Measurements from ENCODE around the gene CSE1L.

GRCh38 chr20:49052334-49052733 lies 6.2 kb downstream of the CSE1L start:
- TF ChIP-seq MXI1 (conservative IDR thresholded peaks at IDR 0.05; ENCODE audit: poor library complexity, severe bottlenecking) = no peak
- no peak for TF ChIP-seq EZH2 (IDR thresholded peaks at IDR 0.05; ENCODE audit: borderline replicate concordance, insufficient read depth, low read length, poor library complexity, severe bottlenecking)
- no peak for TF ChIP-seq CTCF (IDR thresholded peaks at IDR 0.05; ENCODE audit: poor library complexity, severe bottlenecking)
- no peak for TF ChIP-seq SMC3 (conservative IDR thresholded peaks at IDR 0.05; ENCODE audit: poor library complexity)
